Nephron (organoid): ENCODE results near the gene FBXW4.

Experiments
- H3K27ac Mint-ChIP-seq, 3 experiments: 2 replicates each; pipeline ENCODE4 v1.8.0; 2020; ENCODE audit warnings: mixed read lengths in 3 of 3, mild to moderate bottlenecking in 2 of 3, moderate library complexity in 1 of 3
- H3K27me3 Mint-ChIP-seq: 2 replicates; pipeline ENCODE4 v1.8.0; 2021; ENCODE audit warnings: low read depth, mild to moderate bottlenecking, moderate library complexity, mixed read lengths
- H3K36me3 Mint-ChIP-seq: 2 replicates; pipeline ENCODE4 v1.8.0; 2020; ENCODE audit warnings: low read depth, mixed read lengths
- H3K4me1 Mint-ChIP-seq: 2 replicates; pipeline ENCODE4 v1.8.0; 2020; ENCODE audit warnings: mixed read lengths
- H3K4me3 Mint-ChIP-seq, 3 experiments: 2 replicates each; pipeline ENCODE4 v1.8.0; 2020; ENCODE audit warnings: mild to moderate bottlenecking in 3 of 3, mixed read lengths in 3 of 3, moderate library complexity in 2 of 3
- H3K9me3 Mint-ChIP-seq: 2 replicates; pipeline ENCODE4 v1.8.0; 2020; ENCODE audit warnings: mixed read lengths
- TF ChIP-seq, protein P1 (sequence below), 3 experiments: fragments of 200-600 bp; sonication (generic); IDR thresholded peaks; one replicate each; pipeline ENCODE4 v1.5.0; 2021; ENCODE audit warnings: antibody characterized with exemption in 3 of 3; ENCODE audit not compliant: unreplicated experiment in 3 of 3

Gene FBXW4

DNA sequence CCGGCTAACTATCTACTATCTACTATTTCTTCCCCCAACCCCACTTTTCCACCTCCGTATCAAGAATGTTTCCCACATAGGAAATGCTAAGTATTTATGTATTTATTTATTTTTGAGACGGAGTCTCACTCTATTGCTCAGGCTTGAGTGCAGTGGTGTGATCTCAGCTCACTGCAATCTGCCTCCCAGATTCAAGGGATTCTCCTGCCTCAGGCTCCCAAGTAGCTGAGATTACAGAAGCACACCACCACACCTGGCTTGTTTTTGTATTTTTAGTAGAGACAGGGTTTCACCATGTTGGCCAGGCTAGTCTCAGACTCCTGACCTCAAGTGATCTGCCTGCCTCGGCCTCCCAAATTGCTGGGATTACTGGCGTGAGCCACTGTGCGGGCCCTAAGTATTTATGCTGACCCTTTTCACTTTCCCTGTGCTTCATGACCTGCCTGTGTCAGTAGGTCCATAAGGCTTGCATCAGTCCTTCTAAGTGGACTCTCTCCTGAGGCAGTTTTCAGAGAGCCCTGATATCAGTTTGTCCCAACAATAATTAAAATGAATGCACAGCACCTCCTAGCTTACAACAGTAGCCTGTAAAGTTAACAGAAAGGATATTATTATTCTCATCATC, 25.7 kb upstream of the FBXW4 start:
- TF ChIP-seq, protein P1, sequence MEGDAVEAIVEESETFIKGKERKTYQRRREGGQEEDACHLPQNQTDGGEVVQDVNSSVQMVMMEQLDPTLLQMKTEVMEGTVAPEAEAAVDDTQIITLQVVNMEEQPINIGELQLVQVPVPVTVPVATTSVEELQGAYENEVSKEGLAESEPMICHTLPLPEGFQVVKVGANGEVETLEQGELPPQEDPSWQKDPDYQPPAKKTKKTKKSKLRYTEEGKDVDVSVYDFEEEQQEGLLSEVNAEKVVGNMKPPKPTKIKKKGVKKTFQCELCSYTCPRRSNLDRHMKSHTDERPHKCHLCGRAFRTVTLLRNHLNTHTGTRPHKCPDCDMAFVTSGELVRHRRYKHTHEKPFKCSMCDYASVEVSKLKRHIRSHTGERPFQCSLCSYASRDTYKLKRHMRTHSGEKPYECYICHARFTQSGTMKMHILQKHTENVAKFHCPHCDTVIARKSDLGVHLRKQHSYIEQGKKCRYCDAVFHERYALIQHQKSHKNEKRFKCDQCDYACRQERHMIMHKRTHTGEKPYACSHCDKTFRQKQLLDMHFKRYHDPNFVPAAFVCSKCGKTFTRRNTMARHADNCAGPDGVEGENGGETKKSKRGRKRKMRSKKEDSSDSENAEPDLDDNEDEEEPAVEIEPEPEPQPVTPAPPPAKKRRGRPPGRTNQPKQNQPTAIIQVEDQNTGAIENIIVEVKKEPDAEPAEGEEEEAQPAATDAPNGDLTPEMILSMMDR (IDR thresholded peaks at IDR 0.05; ENCODE audit: unreplicated experiment in 3 of 3): no peak
- no peaks in the 10 kb centered on the region for H3K36me3 Mint-ChIP-seq
- H3K27me3 Mint-ChIP-seq: no peaks in the 10 kb centered on the region
- no peak overlapping the region for H3K4me3 Mint-ChIP-seq
- H3K4me1 Mint-ChIP-seq: peaks cover 9% of the 10 kb centered on the region
- no peaks in the 10 kb centered on the region for H3K9me3 Mint-ChIP-seq
- no peak overlapping the region for H3K27ac Mint-ChIP-seq

DNA sequence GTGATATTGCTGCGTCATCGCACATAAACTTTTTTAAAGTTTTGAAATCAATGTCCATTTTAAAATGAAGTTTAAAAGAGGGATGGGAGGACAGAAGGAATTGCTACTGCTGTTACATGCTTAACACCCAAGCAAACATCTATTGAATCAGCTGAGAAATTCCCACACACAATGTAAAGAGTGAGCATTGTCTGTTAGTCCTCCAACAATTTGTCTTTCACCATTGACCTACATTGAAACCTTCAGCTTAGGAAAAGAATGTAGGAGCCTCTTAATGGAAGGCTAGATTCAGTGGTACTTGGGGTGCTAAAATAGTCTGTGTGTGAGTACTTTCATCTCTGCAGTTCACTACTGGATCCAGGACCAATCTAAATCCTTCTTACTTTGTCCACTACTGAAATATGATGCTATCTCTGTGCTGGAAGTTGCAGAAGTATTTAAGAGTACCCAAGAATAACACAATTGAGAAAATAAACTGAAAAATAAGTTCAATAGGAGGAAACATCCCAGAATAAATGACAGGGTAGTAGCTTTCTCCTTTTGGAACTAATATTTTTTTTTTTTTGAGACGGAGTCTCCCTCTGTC, 23.8 kb upstream of the FBXW4 start:
- Mint-ChIP-seq H3K36me3 (no peaks in the 10 kb centered on the region), H3K27ac (no peak overlapping the region), H3K9me3 (no peaks in the 10 kb centered on the region), H3K4me1 (no peaks in the 10 kb centered on the region), H3K27me3 (no peaks in the 10 kb centered on the region), H3K4me3 (no peak overlapping the region)
- TF ChIP-seq, protein P1 (IDR thresholded peaks at IDR 0.05; ENCODE audit: unreplicated experiment in 3 of 3): no peak

- TF ChIP-seq, protein P1 (IDR thresholded peaks at IDR 0.05; ENCODE audit: unreplicated experiment in 3 of 3): no peak
- Mint-ChIP-seq H3K9me3 (no peaks in the 10 kb centered on the region), H3K36me3 (no peaks in the 10 kb centered on the region), H3K4me3 (no peak overlapping the region), H3K27me3 (peaks cover 3% of the 10 kb centered on the region), H3K4me1 (no peaks in the 10 kb centered on the region), H3K27ac (no peak overlapping the region)
Measured at GRCh38 chr10:101716891-101717659, 22.1 kb upstream of the FBXW4 start.

- TF ChIP-seq, protein P1 (IDR thresholded peaks at IDR 0.05; ENCODE audit: unreplicated experiment in 3 of 3): no peak
- no peak overlapping the region for H3K4me3 Mint-ChIP-seq
- H3K4me1 Mint-ChIP-seq: no peaks in the 10 kb centered on the region
- H3K27me3 Mint-ChIP-seq: peaks cover 19% of the 10 kb centered on the region
- H3K36me3 Mint-ChIP-seq: no peaks in the 10 kb centered on the region
- no peaks in the 10 kb centered on the region for H3K9me3 Mint-ChIP-seq
- H3K27ac Mint-ChIP-seq: no peak overlapping the region
Measured at GRCh38 chr10:101712997-101713396, 18.0 kb upstream of the FBXW4 start.

DNA sequence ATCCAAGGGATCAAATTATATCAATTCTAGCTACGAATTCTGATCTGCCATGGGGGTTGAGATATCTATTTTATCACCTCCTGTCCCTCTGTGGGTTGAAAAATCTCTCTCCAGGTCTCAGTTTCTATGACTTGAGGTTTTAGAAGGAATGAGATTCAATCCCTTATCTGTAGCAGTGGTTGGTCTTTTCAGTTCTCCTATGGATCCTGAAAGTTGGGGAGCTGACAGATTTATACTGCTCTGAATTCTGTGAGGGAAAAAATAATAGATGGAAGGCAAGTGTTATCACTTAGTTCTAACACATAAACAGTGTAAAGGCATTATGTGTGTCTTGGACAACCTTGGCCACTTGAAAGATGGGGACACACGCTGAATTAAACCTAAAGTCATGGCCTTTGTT, 15.8 kb upstream of the FBXW4 start:
- Mint-ChIP-seq H3K27ac (no peak overlapping the region), H3K4me1 (no peaks in the 10 kb centered on the region), H3K9me3 (no peaks in the 10 kb centered on the region), H3K36me3 (no peaks in the 10 kb centered on the region), H3K4me3 (no peak overlapping the region), H3K27me3 (peaks cover 30% of the 10 kb centered on the region)
- TF ChIP-seq, protein P1 (IDR thresholded peaks at IDR 0.05; ENCODE audit: unreplicated experiment in 3 of 3): no peak
